Measurements from ENCODE around the gene ZFP42. TPM values are rescaled to one million over a fixed set of nuclear protein-coding genes. Genes with fewer than 3 reads are reported as not detected.

Gene ZFP42
- total RNA-seq, 1 experiment from 2014 or later, result 0.05 TPM

DNA sequence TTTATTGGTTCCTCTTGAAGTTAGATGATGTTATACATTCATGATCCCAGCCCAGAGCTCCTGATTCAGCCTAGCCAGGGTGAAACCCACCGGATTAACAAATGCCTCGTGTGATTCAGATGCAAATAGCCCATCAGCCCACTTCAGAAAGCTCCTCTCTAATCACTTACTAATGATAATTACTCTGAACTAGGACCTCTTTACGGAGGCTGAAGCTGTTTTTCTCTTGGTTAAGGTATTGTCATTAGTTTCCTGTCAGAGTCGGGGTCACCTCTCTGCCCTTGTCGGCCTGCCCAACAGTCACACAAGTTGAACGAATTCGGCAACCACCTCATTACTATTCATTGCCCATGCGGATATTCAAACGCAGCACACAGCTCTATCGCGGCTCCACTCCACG, 36.6 kb downstream of the ZFP42 start:
- ATAC-seq, result no peak
- H3K27ac ChIP-seq (ENCODE audit: low read length), result no peak overlapping the region
- ChIA-PET POLR2A (interaction anchor here (1.2 kb wide), 1 partner anchor 724 kb away, joined by 3 read pairs; no protein-coding TSS in a partner anchor), CTCF (no interaction called here)
- DNase-seq (ENCODE audit: low read depth, low spot score), result no peak
- no peak for TF ChIP-seq SIN3A (IDR thresholded peaks at IDR 0.05; ENCODE audit: borderline replicate concordance, insufficient read depth, low read depth, low read length)
- TF ChIP-seq, protein P1, sequence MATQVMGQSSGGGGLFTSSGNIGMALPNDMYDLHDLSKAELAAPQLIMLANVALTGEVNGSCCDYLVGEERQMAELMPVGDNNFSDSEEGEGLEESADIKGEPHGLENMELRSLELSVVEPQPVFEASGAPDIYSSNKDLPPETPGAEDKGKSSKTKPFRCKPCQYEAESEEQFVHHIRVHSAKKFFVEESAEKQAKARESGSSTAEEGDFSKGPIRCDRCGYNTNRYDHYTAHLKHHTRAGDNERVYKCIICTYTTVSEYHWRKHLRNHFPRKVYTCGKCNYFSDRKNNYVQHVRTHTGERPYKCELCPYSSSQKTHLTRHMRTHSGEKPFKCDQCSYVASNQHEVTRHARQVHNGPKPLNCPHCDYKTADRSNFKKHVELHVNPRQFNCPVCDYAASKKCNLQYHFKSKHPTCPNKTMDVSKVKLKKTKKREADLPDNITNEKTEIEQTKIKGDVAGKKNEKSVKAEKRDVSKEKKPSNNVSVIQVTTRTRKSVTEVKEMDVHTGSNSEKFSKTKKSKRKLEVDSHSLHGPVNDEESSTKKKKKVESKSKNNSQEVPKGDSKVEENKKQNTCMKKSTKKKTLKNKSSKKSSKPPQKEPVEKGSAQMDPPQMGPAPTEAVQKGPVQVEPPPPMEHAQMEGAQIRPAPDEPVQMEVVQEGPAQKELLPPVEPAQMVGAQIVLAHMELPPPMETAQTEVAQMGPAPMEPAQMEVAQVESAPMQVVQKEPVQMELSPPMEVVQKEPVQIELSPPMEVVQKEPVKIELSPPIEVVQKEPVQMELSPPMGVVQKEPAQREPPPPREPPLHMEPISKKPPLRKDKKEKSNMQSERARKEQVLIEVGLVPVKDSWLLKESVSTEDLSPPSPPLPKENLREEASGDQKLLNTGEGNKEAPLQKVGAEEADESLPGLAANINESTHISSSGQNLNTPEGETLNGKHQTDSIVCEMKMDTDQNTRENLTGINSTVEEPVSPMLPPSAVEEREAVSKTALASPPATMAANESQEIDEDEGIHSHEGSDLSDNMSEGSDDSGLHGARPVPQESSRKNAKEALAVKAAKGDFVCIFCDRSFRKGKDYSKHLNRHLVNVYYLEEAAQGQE (IDR thresholded peaks at IDR 0.05; ENCODE audit: insufficient read depth in 1 of 2, low read depth in 2 of 2, low read length in 1 of 2), result no peak
- TF ChIP-seq, protein P2, sequence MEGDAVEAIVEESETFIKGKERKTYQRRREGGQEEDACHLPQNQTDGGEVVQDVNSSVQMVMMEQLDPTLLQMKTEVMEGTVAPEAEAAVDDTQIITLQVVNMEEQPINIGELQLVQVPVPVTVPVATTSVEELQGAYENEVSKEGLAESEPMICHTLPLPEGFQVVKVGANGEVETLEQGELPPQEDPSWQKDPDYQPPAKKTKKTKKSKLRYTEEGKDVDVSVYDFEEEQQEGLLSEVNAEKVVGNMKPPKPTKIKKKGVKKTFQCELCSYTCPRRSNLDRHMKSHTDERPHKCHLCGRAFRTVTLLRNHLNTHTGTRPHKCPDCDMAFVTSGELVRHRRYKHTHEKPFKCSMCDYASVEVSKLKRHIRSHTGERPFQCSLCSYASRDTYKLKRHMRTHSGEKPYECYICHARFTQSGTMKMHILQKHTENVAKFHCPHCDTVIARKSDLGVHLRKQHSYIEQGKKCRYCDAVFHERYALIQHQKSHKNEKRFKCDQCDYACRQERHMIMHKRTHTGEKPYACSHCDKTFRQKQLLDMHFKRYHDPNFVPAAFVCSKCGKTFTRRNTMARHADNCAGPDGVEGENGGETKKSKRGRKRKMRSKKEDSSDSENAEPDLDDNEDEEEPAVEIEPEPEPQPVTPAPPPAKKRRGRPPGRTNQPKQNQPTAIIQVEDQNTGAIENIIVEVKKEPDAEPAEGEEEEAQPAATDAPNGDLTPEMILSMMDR (IDR thresholded peaks at IDR 0.05), result no peak
- no peak for TF ChIP-seq TCF7L2 (IDR thresholded peaks at IDR 0.05; ENCODE audit: low read depth, low read length)
- no peak for TF ChIP-seq POLR2AphosphoS5 (IDR thresholded peaks at IDR 0.05; ENCODE audit: low read depth, low read length)
- no peaks in the 10 kb centered on the region for H3K4me1 ChIP-seq (ENCODE audit: control insufficient read depth, insufficient read depth, low read length)
- H3K36me3 ChIP-seq (ENCODE audit: control insufficient read depth, insufficient read depth, low read length), result no peaks in the 10 kb centered on the region
- H3K9me3 ChIP-seq (ENCODE audit: control insufficient read depth, insufficient read depth, low read depth, low read length), result no peaks in the 10 kb centered on the region
- no peak overlapping the region for H3K4me3 ChIP-seq (ENCODE audit: low read depth in 2 of 2, low read length in 2 of 2)
- no peaks in the 10 kb centered on the region for H3K27me3 ChIP-seq (ENCODE audit: control insufficient read depth, insufficient read depth, low read length)
- no TSS peak for BruUV-seq (replicated peaks)
- in situ Hi-C loops (cut with HindIII; ENCODE audit: low pct_unique_long_range_greater_than_20kb, low sequenced_read_pairs), result no loop called here
- intact Hi-C loops (cut with micrococcal nuclease; ENCODE audit: unreplicated experiment), result no loop called here

DNA sequence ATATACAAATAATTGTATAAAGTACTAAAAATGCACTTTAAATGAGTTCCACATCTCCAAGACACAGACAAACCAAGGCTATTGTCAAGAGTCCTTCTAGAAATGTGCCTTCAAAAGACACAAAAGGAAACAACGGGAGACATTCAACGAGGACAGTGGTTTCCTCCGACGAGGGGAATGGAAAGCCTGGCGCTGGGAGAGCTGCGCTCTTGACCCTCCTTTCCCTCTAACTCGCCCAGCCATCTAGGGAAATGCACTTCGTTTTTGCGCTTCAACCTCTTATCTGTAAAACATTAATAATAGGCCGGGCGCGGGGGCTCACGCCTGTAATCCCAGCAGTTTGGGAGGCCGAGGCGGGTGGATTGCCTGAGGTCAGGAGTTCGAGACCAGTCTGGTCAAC, 37.0 kb downstream of the ZFP42 start:
- intact Hi-C loops (cut with micrococcal nuclease; ENCODE audit: unreplicated experiment), result no loop called here
- H3K4me3 ChIP-seq (ENCODE audit: low read depth in 2 of 2, low read length in 2 of 2), result no peak overlapping the region
- ATAC-seq (no peak), DNase-seq (ENCODE audit: low read depth, low spot score) (no peak)
- ChIA-PET POLR2A (interaction anchor here (1.2 kb wide), 1 partner anchor 723 kb away, joined by 3 read pairs; no protein-coding TSS in a partner anchor), CTCF (no interaction called here)
- no peaks in the 10 kb centered on the region for H3K9me3 ChIP-seq (ENCODE audit: control insufficient read depth, insufficient read depth, low read depth, low read length)
- TF ChIP-seq, protein P2 (IDR thresholded peaks at IDR 0.05), result no peak
- TF ChIP-seq, protein P1 (IDR thresholded peaks at IDR 0.05; ENCODE audit: insufficient read depth in 1 of 2, low read depth in 2 of 2, low read length in 1 of 2), result no peak
- no peak for TF ChIP-seq POLR2AphosphoS5 (IDR thresholded peaks at IDR 0.05; ENCODE audit: low read depth, low read length)
- no peak for TF ChIP-seq SIN3A (IDR thresholded peaks at IDR 0.05; ENCODE audit: borderline replicate concordance, insufficient read depth, low read depth, low read length)
- no peak for TF ChIP-seq TCF7L2 (IDR thresholded peaks at IDR 0.05; ENCODE audit: low read depth, low read length)
- no TSS peak for BruUV-seq (replicated peaks)
- no peaks in the 10 kb centered on the region for H3K4me1 ChIP-seq (ENCODE audit: control insufficient read depth, insufficient read depth, low read length)
- no peak overlapping the region for H3K27ac ChIP-seq (ENCODE audit: low read length)
- in situ Hi-C loops (cut with HindIII; ENCODE audit: low pct_unique_long_range_greater_than_20kb, low sequenced_read_pairs), result no loop called here
- no peaks in the 10 kb centered on the region for H3K36me3 ChIP-seq (ENCODE audit: control insufficient read depth, insufficient read depth, low read length)
- no peaks in the 10 kb centered on the region for H3K27me3 ChIP-seq (ENCODE audit: control insufficient read depth, insufficient read depth, low read length)

All from Panc1 (cell line).